Measurements from ENCODE around the gene STEAP2. TPM values are rescaled to one million over a fixed set of nuclear protein-coding genes. Genes with fewer than 3 reads are reported as not detected.

Gene STEAP2
- total RNA-seq, 2 donors from 2014 or later: 27.7 to 31.0 TPM

- peaks cover 8% of the 10 kb centered on the region for H3K36me3 ChIP-seq
These were observed 19.8 kb downstream of the STEAP2 start for GRCh38 chr7:90231304-90231703.

DNA sequence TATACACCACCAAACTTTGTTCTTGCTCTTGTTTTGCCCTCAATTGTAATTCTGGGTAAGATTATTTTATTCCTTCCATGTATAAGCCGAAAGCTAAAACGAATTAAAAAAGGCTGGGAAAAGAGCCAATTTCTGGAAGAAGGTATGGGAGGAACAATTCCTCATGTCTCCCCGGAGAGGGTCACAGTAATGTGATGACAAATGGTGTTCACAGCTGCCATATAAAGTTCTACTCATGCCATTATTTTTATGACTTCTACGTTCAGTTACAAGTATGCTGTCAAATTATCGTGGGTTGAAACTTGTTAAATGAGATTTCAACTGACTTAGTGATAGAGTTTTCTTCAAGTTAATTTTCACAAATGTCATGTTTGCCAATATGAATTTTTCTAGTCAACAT, 20.9 kb downstream of the STEAP2 start:
- Histone ChIP-seq H3K4me1 (ENCODE audit: control insufficient read depth in 1 of 2, low read depth in 2 of 2) (no peaks in the 10 kb centered on the region), H3K4me3 (no peak overlapping the region), H3K36me3 (peaks cover 8% of the 10 kb centered on the region), H3K27me3 (replicated peaks; ENCODE audit: insufficient read depth) (no peaks in the 10 kb centered on the region), H3K27ac (no peak overlapping the region), H3K9me3 (no peaks in the 10 kb centered on the region)
- no peak for DNase-seq (ENCODE audit: low spot score)
- TF ChIP-seq CTCF (IDR thresholded peaks at IDR 0.05): no peak
- ATAC-seq (ENCODE audit: insufficient number of reproducible peaks, low FRiP score, low read depth): no peak

More at GRCh38 chr7:90231304-90231703, 19.8 kb downstream of the STEAP2 start:
- no peak for TF ChIP-seq CTCF (IDR thresholded peaks at IDR 0.05)
- no peak overlapping the region for H3K27ac ChIP-seq
- H3K4me1 ChIP-seq (ENCODE audit: control insufficient read depth in 1 of 2, low read depth in 2 of 2): no peaks in the 10 kb centered on the region
- no peaks in the 10 kb centered on the region for H3K27me3 ChIP-seq (replicated peaks; ENCODE audit: insufficient read depth)
- ATAC-seq (ENCODE audit: insufficient number of reproducible peaks, low FRiP score, low read depth): no peak
- no peak overlapping the region for H3K4me3 ChIP-seq
- H3K9me3 ChIP-seq: no peaks in the 10 kb centered on the region
- no peak for DNase-seq (ENCODE audit: low spot score)

- no peak for TF ChIP-seq CTCF (IDR thresholded peaks at IDR 0.05)
- peaks cover 3% of the 10 kb centered on the region for H3K36me3 ChIP-seq
- H3K4me1 ChIP-seq (ENCODE audit: control insufficient read depth in 1 of 2, low read depth in 2 of 2): no peaks in the 10 kb centered on the region
- no peak for ATAC-seq (ENCODE audit: insufficient number of reproducible peaks, low FRiP score, low read depth)
- H3K9me3 ChIP-seq: no peaks in the 10 kb centered on the region
- H3K27me3 ChIP-seq (replicated peaks; ENCODE audit: insufficient read depth): no peaks in the 10 kb centered on the region
- no peak overlapping the region for H3K4me3 ChIP-seq
- DNase-seq (ENCODE audit: low spot score): no peak
- H3K27ac ChIP-seq: no peak overlapping the region
These were observed 22.0 kb downstream of the STEAP2 start for GRCh38 chr7:90233569-90233968.

GRCh38 chr7:90236721-90237289, 25.3 kb downstream of the STEAP2 start:
- Histone ChIP-seq H3K4me1 (ENCODE audit: control insufficient read depth in 1 of 2, low read depth in 2 of 2) (no peaks in the 10 kb centered on the region), H3K27ac (no peak overlapping the region), H3K4me3 (no peak overlapping the region), H3K27me3 (replicated peaks; ENCODE audit: insufficient read depth) (no peaks in the 10 kb centered on the region), H3K9me3 (no peaks in the 10 kb centered on the region), H3K36me3 (peaks cover 3% of the 10 kb centered on the region)
- DNase-seq (ENCODE audit: low spot score) (no peak), ATAC-seq (ENCODE audit: insufficient number of reproducible peaks, low FRiP score, low read depth) (no peak)
- TF ChIP-seq CTCF (IDR thresholded peaks at IDR 0.05): no peak

DNA sequence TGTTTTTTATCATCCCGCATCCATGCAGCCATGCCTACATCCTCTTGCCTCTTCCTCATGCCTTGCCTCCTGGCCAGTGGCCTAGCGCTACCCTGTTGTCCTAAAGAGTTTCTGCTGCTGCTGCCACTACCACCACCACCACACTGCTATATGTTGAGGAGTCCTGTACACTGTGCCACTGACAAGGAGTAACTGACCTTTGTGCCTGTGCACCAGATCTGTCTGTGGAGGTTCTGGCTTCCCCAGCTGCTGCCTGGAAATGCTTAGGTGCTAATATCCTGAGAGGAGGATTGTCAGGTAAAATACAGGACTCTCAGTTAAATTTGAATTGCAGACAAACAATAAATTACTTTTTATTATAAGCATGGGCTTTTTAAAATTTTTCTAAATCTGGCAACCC, 26.5 kb downstream of the STEAP2 start:
- no peak for DNase-seq (ENCODE audit: low spot score)
- H3K4me1 ChIP-seq (ENCODE audit: control insufficient read depth in 1 of 2, low read depth in 2 of 2): no peaks in the 10 kb centered on the region
- no peak overlapping the region for H3K4me3 ChIP-seq
- TF ChIP-seq CTCF (IDR thresholded peaks at IDR 0.05): no peak
- no peak for ATAC-seq (ENCODE audit: insufficient number of reproducible peaks, low FRiP score, low read depth)
- no peaks in the 10 kb centered on the region for H3K27me3 ChIP-seq (replicated peaks; ENCODE audit: insufficient read depth)
- H3K27ac ChIP-seq: no peak overlapping the region
- no peaks in the 10 kb centered on the region for H3K9me3 ChIP-seq
- peaks cover 3% of the 10 kb centered on the region for H3K36me3 ChIP-seq

Measured in thoracic aorta (tissue), 2 donors.